Raji (cell line): ENCODE data around the gene PI4KA.

Experiments used
- POLR2A ChIP-seq: IDR thresholded peaks from 2 replicates; pipeline ENCODE4 v1.6.1; 2011; ENCODE audit warnings: low read depth, low read length, control low read depth; ENCODE audit not compliant: insufficient read depth

Gene PI4KA

DNA sequence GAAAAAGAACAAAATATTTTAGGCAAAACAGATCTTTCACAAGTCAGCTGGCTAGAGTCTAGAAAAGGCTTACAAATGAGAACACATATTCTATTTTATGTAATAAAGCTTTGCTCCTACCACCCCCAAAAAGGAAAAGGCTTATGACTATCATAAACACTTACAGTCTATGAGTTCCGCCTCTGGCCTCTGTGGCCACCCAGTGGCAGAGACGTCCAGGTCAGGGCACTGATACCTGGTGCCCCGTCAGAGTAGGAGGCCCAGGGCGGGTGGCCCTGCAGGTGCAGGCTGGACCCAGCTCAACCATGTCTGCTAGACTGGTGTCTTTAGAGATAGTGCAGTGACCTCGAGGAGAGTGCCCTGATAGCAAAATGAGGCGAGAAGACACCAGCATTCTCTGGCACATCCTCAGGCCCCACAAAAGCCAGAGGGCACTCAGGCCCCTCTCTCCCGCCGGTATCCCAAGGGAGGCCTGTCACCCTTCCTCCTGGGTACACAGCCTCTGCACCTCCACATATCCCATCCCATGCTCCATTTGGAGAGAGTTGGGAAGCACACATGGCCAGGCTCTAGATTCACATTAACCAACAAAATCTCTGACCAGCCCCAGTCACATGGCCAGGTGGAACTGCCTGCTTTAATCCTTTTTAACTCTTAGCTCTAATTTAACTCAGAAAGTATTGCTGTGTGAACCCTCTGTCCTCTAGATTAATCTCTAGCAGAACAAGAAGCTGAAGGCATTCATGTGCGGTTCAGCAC is 112.0 kb downstream of the PI4KA start:
- TF ChIP-seq POLR2A, result no peak

DNA sequence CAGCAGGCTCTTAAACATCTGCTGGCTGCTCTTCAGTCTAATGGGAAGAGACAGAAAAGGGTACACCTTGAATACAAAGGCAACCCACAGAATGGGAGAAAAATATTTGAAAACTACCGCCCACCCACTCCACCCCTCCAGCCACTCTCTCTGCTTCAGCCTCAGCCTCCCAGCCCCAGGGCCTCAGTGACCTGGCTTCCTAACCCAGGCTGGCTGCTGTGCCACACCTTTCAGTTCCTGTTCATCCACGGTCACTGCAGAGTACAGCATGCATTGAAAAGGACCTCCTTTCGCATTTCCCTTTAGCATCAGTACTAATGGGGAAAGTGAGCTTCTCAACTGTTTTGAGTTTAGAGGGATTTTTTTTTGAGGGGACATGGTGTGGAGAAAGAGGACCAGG is 113.5 kb downstream of the PI4KA start:
- no peak for TF ChIP-seq POLR2A

DNA sequence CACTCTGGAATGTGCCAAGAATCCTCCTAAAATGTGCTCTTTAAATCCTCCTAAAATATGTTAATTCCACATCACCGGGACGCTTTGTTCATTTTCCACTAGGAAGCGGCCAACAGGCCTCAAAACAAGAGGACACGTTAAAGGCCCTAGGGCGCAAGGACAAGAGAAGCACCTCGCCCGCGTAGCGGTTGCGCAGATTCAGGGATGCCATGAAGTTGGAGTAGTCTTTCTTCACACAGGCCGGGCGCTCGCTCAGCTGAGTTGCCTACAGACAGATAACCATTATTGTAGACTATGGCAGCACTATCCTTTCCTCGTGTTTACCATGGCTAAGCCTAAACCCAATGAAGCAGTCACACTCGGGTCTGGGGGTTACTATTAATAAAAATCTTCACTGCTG is 114.2 kb downstream of the PI4KA start:
- TF ChIP-seq POLR2A, result no peak

DNA sequence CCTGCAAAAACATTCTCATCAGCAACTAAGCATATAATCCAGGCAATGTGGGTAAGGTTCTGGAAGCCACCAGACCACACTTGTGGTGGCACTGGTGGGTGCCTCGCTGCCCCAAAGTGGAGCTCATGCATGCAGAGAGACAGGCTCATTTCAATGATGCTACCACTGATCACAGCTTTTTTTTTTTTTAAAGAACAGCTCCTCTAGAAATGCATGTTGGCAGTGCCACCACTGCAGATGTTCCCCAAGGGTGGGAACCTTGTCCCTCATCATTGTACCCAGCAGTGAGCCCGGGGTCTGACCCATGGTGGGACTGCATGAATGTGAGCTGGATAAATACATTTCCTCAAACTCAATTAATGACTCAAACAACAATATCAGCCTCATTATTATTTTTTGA is 115.8 kb downstream of the PI4KA start:
- no peak for TF ChIP-seq POLR2A

DNA sequence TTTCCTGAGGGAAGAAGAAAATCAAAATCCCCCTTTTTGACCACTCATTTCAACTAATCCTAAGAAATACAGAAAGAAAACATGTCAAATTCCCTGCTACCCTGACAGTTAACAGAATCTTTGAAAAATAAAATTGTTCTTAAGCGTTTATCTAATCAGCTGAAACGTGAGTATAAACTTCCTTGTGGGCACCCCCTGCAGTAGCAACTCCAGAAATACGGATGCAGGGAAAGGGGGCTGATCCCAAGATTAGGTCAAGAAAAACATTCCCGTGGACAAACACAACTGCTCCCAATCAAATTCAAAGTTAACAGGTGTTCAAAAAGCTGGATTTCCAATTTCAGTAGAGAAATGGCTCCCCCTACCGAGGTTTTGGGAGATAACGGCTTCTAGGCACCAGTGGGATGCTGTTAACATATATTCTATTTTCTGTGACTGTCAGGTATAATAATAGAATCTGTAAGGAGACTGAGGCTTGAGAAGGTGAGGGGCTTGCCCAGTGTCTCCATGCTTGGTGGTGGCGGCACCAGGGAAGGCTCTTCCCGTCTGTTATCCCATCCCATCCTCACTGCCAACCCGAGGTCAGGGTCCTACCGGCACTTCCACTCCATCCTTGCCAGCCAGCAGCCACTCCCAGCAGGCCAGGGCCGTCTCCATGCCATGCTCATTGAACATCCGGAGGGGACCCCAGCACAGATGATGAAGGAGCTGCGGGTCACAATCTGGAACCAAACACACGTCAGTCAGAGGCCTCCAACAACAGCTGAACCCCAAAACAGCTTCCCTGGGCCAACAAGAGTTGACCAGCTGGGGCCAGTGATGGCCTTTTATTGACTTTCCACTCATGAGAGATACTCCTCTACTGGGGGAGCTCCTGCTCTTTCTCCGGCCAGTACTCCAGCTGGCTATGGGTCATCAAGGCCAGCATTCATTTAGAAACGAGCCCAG is 116.7 kb downstream of the PI4KA start:
- TF ChIP-seq POLR2A, result no peak

DNA sequence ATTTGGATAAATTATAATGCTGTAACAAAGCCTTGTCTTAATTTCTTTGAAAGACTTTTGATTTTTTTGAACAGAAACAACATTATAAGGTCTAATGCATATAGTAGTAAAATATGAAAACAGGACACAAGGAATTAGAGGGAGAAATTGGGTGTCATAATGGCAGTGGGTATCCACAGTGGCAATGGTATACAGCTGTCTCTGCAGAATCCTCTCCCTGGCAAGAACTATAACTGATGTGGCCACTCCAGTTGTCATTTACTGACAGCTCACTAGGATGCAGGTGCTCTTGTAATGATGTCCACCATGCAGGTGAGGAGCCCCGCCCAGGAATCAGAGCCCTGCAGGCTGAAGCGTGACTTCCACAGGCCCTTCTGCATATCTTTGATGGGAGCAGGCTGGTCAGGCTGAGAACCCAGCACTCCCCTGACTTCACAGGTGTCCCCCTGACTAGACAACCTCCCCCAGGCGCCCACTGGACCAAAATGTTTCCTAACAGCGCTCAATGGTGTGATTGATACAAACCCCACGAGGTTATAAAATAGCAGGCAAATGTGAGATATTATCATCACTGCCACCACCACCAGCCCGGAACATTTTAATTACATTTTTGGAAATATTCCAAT is 117.5 kb downstream of the PI4KA start:
- TF ChIP-seq POLR2A, result no peak

DNA sequence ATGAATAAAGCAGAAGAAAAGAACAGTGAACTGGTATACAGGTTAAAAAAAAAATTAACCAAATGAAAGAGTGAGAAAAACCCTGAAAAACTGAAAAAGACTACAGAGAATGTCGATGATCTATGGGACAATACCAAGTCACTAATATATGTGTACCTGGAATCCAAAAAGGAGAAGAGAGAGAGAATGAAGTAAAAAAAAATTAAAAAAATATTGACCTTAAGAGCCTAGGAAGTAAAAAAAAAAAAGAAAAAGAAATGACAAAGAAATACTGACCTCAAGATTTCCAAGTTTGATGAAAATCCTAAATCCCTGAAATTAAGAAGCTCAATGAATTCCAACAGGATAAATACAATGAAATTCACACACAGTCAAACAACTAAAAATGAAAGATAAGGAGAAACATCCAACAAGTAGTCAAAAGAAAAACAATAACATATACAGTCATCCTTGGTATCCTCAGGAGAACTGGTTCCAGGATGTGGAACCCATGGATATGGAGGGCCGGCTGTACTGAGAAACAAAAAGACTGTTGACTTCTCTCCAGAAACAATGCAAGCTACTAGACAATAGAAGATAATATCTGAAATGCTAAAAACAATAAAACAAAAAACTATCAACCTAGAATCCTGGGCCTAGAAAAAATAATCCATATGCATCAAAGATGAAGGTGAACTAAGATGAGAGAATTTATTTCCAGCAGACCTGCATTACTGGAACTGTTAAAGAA is 118.2 kb downstream of the PI4KA start:
- no peak for TF ChIP-seq POLR2A

DNA sequence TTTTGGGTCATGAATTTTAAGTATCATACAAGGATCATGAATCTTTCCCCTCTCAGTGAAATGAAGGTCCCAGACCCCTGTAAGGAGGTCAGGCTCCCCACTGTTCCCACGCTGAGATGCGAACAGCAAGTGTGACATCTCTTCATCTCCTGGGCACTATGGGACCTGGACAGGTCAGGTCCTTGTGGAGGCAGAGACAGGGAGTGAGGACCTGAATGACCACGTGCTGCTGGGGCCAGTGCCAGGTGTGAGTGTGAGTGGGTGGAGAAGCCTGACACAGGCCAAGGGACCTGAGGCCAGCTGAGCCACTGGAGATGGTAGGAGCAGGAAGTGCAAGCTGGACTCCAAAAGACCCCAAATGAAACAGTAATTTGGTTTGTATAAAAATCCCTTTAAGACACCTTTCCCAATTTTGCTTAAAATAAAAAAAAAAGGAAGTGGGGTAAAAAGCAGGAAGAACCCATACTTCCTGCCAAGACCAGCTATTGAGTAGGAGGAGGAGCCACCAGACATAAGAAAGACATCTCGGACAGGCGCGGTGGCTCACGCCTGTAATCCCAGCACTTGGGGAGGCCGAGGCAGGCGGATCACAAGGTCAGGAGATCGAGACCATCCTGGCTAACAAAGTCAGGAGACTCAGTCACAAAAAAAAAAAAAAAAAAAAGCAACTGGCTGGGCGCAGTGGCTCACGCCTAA is 120.1 kb downstream of the PI4KA start:
- TF ChIP-seq POLR2A, result no peak

DNA sequence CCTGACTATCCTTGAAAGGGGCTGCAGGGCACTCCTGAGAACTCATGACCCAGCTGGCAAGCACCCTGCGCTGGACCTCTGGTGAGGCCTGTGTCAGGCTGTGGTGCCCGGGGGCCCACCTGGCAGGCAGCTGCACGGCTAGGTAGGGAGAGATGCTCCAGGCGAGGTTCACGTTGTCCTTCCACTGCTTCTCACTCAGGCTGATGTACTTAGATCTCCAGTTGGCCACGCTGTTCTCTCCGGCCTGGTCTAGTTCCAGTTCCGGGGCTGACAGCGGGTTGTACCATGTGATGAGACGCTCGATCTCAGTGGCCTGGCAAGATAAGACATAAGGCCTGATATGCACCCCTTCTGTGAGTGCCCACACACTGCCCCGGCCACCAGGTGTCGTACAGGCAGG is 129.4 kb downstream of the PI4KA start:
- TF ChIP-seq POLR2A, result no peak

DNA sequence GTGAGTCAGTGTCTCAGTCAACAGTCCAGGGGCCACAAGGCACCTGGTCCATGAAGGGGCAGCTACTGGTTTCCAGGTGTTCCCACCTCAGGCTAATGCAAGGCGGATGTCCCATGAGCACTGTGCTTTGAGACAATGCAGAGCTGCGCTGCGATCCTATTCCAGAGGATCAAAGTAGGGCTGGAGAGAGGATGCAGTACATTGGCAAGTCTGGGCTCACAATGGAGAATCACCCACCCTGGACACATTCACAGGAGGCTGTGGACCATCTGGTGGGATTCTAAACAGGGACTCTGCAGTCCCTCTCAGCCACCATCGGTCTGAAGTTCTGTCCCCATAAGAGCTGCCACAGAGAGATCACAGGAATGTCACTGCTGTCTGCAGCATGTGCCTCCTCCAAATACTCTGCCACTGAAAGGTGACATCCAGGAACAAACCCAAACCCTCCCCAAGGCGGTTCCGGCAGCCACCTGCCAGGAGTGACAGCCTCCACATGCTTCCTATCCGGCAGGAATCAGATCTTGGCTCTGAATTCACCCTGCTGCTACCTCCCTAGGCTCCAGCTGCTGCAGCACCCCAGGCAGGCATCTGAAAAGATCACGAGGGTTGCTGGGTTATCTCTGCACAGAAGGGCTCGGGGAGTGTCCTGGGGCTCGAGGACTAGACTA is 130.0 kb downstream of the PI4KA start:
- no peak for TF ChIP-seq POLR2A

DNA sequence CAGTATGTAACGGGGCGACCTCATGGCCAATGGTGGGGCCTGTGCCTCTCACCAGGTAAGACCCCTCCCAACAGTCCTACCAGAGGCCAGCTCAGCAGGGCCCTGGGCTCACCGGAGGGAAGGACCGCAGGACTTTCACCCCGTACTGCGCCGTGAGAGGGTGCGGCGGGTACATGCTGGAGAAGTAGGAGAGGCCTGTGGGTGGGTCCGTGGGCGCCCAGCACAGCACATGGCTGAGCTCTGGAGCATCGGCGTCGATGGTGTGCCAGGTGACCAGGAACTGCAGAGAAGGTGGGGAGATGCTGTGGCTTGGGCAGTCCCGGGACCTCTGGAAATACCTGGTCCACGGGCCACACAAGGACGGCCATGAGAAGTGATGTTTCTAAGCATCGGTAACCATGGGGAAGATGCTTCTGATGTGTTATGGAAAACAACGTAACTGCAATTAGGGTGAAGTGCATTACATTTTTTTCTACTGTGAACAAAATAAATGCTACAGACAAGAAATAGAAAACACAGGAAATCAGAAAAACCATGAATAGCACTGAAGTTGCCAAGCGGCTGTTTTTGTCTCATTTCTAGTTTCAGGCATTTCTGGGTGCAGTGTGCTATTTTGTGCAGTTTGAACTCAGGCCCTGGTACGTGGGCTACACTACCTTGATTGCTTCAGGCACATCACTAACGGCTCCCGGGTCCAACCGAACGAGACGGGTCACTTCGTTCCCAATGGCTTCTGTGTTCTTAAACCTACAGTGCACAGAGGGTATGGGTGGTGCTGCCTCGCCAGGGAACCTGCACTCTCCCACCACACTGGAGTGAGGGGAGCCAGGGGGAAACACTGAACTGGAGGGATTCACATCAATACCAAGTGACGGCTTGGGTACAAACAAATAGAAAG is 131.2 kb downstream of the PI4KA start:
- TF ChIP-seq POLR2A, result no peak

DNA sequence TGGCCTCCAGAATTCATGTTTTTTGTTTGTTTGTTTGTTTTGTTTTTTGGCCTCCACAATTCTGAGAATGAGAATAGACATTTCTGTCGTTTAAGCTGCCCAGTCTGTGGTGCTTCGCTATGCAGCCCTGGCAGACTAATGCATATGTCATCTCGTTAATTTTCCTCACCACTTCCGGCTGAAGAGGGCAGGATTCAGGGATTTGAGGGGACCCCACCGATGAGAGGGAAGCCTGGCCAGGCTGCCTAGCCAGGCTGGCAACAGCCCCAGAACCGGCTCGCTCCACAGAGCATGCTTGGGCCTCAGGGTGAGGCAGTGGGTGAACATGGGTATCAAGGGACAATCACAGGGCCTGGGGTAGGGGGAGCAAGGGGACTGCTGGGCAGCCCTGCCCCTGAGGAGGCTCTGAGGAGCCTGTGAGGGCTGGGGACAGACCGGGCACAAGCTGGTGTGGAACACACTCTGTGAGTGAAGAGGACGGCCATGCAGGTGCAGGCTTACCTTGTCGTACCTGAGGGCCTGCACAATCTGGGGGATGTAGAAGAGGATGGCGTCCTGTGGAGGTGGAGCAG is 132.5 kb downstream of the PI4KA start:
- TF ChIP-seq POLR2A, result no peak
